ENCODE results near the gene TMEM186. TPM values are rescaled to one million over a fixed set of nuclear protein-coding genes. Genes with fewer than 3 reads are reported as not detected.

Gene TMEM186
- total and polyA plus RNA-seq, 2 experiments from 2014 or later, result 10.9 to 20.4 TPM

GRCh38 chr16:8814095-8814806 lies 16.8 kb upstream of the TMEM186 start:
- no peak for TF ChIP-seq EZH2phosphoT487 (IDR thresholded peaks at IDR 0.05; ENCODE audit: low read depth, severe bottlenecking, unreplicated experiment)
- TF ChIP-seq CTCF (IDR thresholded peaks at IDR 0.05; ENCODE audit: poor library complexity), result no peak
- no peak for TF ChIP-seq EZH2 (IDR thresholded peaks at IDR 0.05; ENCODE audit: borderline replicate concordance)
- Histone ChIP-seq H3K9me3 (ENCODE audit: low read depth) (no peaks in the 10 kb centered on the region), H3K27ac (no peak overlapping the region), H4K20me1 (ENCODE audit: insufficient read depth, poor library complexity, severe bottlenecking) (no peaks in the 10 kb centered on the region), H3K4me2 (no peak overlapping the region), H3K36me3 (replicated peaks; ENCODE audit: insufficient read depth, low read depth) (no peaks in the 10 kb centered on the region), H3K79me2 (peaks cover 3% of the 10 kb centered on the region), H3K27me3 (no peaks in the 10 kb centered on the region), H3K4me1 (ENCODE audit: insufficient read depth) (no peaks in the 10 kb centered on the region), H3K9me2 (replicated peaks; ENCODE audit: insufficient read depth) (no peaks in the 10 kb centered on the region), H2AFZ (no peak overlapping the region), H3K4me3 (no peak overlapping the region)
- 90% methylated on average over 14 of the region's 14 CpGs for WGBS (ENCODE audit: low lambda C conversion rate, missing lambda C conversion rate)
- no peak for DNase-seq (ENCODE audit: low spot score)

- no peaks in the 10 kb centered on the region for H3K4me1 ChIP-seq (ENCODE audit: insufficient read depth)
- 75% methylated on average over 12 of the region's 12 CpGs for WGBS (ENCODE audit: low lambda C conversion rate, missing lambda C conversion rate)
- H2AFZ ChIP-seq, result no peak overlapping the region
- H3K36me3 ChIP-seq (replicated peaks; ENCODE audit: insufficient read depth, low read depth), result no peaks in the 10 kb centered on the region
- no peak overlapping the region for H3K27ac ChIP-seq
- no peak for DNase-seq (ENCODE audit: low spot score)
- no peaks in the 10 kb centered on the region for H3K27me3 ChIP-seq
- peaks cover 5% of the 10 kb centered on the region for H4K20me1 ChIP-seq (ENCODE audit: insufficient read depth, poor library complexity, severe bottlenecking)
- H3K4me3 ChIP-seq, result no peak overlapping the region
- no peaks in the 10 kb centered on the region for H3K9me3 ChIP-seq (ENCODE audit: low read depth)
- TF ChIP-seq EZH2 (IDR thresholded peaks at IDR 0.05; ENCODE audit: borderline replicate concordance) (no peak), EZH2phosphoT487 (IDR thresholded peaks at IDR 0.05; ENCODE audit: low read depth, severe bottlenecking, unreplicated experiment) (no peak)
- H3K79me2 ChIP-seq, result peaks cover 4% of the 10 kb centered on the region
- H3K9me2 ChIP-seq (replicated peaks; ENCODE audit: insufficient read depth), result no peaks in the 10 kb centered on the region
- H3K4me2 ChIP-seq, result no peak overlapping the region
Measured at GRCh38 chr16:8812162-8812843, 14.9 kb upstream of the TMEM186 start.

GRCh38 chr16:8808613-8809353 lies 11.3 kb upstream of the TMEM186 start:
- no peak overlapping the region for H3K27ac ChIP-seq
- H3K4me3 ChIP-seq, result no peak overlapping the region
- H3K4me1 ChIP-seq (ENCODE audit: insufficient read depth), result no peaks in the 10 kb centered on the region
- 93% methylated on average over 11 of the region's 11 CpGs for WGBS (ENCODE audit: low lambda C conversion rate, missing lambda C conversion rate)
- H3K4me2 ChIP-seq, result no peak overlapping the region
- peaks cover 21% of the 10 kb centered on the region for H3K79me2 ChIP-seq
- peaks cover 5% of the 10 kb centered on the region for H4K20me1 ChIP-seq (ENCODE audit: insufficient read depth, poor library complexity, severe bottlenecking)
- H3K36me3 ChIP-seq (replicated peaks; ENCODE audit: insufficient read depth, low read depth), result no peaks in the 10 kb centered on the region
- no peaks in the 10 kb centered on the region for H3K9me3 ChIP-seq (ENCODE audit: low read depth)
- no peak for TF ChIP-seq EZH2 (IDR thresholded peaks at IDR 0.05; ENCODE audit: borderline replicate concordance)
- no peak for TF ChIP-seq CTCF (IDR thresholded peaks at IDR 0.05; ENCODE audit: poor library complexity)
- no peak for TF ChIP-seq EZH2phosphoT487 (IDR thresholded peaks at IDR 0.05; ENCODE audit: low read depth, severe bottlenecking, unreplicated experiment)
- H3K27me3 ChIP-seq, result no peaks in the 10 kb centered on the region
- no peak for DNase-seq (ENCODE audit: low spot score)
- no peaks in the 10 kb centered on the region for H3K9me2 ChIP-seq (replicated peaks; ENCODE audit: insufficient read depth)
- no peak overlapping the region for H2AFZ ChIP-seq

Measured in hepatocyte (in vitro differentiated cells).